Vagina (tissue), 2 donors: Measurements from ENCODE around the gene IQUB. TPM values are rescaled to one million over a fixed set of nuclear protein-coding genes. Genes with fewer than 3 reads are reported as not detected.

Experiments
- DNase-seq, 2 donors: peaks; one replicate each; pipeline ENCODE4 v3.0.0-alpha.2; 2017; ENCODE audit errors: extremely low spot score in 2 of 2
- H3K27ac ChIP-seq: fragments of 200-600 bp; sonication (generic); one replicate; pipeline ENCODE4 v1.5.1; 2019
- H3K27me3 ChIP-seq: fragments of 200-600 bp; sonication (generic); one replicate; pipeline ENCODE4 v1.5.1; 2019
- H3K36me3 ChIP-seq, 2 donors: fragments of 200-600 bp; sonication (generic); one replicate each; pipeline ENCODE4 v1.5.1; 2017 to 2019
- H3K4me1 ChIP-seq: fragments of 200-600 bp; sonication (generic); one replicate; pipeline ENCODE4 v1.5.1; 2019
- H3K4me3 ChIP-seq, 2 donors: fragments of 200-600 bp; sonication (generic); 1 replicate in 1 of 2; 2 replicates in 1 of 2; pipeline ENCODE4 v1.5.1; 2016 to 2019
- H3K9me3 ChIP-seq: fragments of 200-600 bp; sonication (generic); one replicate; pipeline ENCODE4 v1.5.1; 2019
- POLR2A ChIP-seq, 2 donors: fragments of 450-650 bp; IDR thresholded peaks; one replicate each; pipeline ENCODE4 v1.6.1; 2017; ENCODE audit warnings: antibody characterized with exemption in 2 of 2, mild to moderate bottlenecking in 2 of 2, moderate library complexity in 2 of 2
- POLR2AphosphoS5 ChIP-seq, 2 donors: sonication (generic); formaldehyde crosslinking; IDR thresholded peaks; one replicate each; pipeline ENCODE4 v1.9.0; 2017; ENCODE audit warnings: antibody characterized with exemption in 2 of 2, mild to moderate bottlenecking in 2 of 2, low read depth in 1 of 2; ENCODE audit not compliant: insufficient read depth in 1 of 2
- intact Hi-C: fragments of 100-400 bp; cut with DNase I; formaldehyde crosslinking; loops from one replicate; pipeline ENCODE4 v1.15.1; 2023
- total RNA-seq: library from RNA; depleted of rRNA; stranded (reverse); fragments of >200 nt; gene quantifications from one replicate; pipeline ENCODE4 v1.2.3, GENCODE V29; 2016
- TF ChIP-seq, protein P1 (sequence below), 3 experiments: fragments of 450-650 bp in 2 of 3; fragments of 200-600 bp in 1 of 3; sonication (generic) in 1 of 3; IDR thresholded peaks; one replicate each; pipeline ENCODE4 v1.5.1; 2017 to 2019; ENCODE audit warnings: antibody characterized with exemption in 3 of 3, mild to moderate bottlenecking in 2 of 3, moderate library complexity in 2 of 3

Gene IQUB
- total RNA-seq, 1 donor from 2014 or later = 0.98 TPM

GRCh38 chr7:123433665-123434064, 100.7 kb downstream of the IQUB start:
- TF ChIP-seq POLR2AphosphoS5 (IDR thresholded peaks at IDR 0.05; ENCODE audit: insufficient read depth in 1 of 2, low read depth in 1 of 2) = no peak
- TF ChIP-seq, protein P1, sequence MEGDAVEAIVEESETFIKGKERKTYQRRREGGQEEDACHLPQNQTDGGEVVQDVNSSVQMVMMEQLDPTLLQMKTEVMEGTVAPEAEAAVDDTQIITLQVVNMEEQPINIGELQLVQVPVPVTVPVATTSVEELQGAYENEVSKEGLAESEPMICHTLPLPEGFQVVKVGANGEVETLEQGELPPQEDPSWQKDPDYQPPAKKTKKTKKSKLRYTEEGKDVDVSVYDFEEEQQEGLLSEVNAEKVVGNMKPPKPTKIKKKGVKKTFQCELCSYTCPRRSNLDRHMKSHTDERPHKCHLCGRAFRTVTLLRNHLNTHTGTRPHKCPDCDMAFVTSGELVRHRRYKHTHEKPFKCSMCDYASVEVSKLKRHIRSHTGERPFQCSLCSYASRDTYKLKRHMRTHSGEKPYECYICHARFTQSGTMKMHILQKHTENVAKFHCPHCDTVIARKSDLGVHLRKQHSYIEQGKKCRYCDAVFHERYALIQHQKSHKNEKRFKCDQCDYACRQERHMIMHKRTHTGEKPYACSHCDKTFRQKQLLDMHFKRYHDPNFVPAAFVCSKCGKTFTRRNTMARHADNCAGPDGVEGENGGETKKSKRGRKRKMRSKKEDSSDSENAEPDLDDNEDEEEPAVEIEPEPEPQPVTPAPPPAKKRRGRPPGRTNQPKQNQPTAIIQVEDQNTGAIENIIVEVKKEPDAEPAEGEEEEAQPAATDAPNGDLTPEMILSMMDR (IDR thresholded peaks at IDR 0.05) = no peak
- TF ChIP-seq POLR2A (IDR thresholded peaks at IDR 0.05) = no peak
- H3K4me1 ChIP-seq = no peaks in the 10 kb centered on the region
- no peak overlapping the region for H3K4me3 ChIP-seq
- no peak for DNase-seq
- H3K27me3 ChIP-seq = no peaks in the 10 kb centered on the region
- H3K9me3 ChIP-seq = no peaks in the 10 kb centered on the region
- no peak overlapping the region for H3K27ac ChIP-seq
- H3K36me3 ChIP-seq = no peaks in the 10 kb centered on the region
- intact Hi-C loops = no loop called here

DNA sequence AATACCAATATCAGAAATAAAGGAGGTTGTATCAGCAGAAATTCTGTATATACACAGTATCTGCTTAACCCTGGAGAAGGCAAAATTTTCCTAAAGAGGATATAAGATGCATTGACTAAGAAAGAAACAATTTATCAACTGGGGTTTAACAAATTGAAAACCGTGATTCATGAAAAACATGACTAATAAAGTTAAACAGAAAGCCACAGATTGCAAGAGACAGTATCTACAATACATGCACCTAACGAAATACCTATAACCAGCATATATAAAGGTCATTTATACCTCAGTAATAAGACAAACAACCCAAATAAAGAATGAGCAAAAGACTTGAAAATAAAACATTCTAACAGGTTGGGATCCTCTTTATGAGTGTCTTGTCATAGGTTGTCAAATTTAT, 101.8 kb downstream of the IQUB start:
- intact Hi-C loops = no loop called here

GRCh38 chr7:123431075-123431614, 103.2 kb downstream of the IQUB start:
- no peaks in the 10 kb centered on the region for H3K36me3 ChIP-seq
- no peak for TF ChIP-seq POLR2A (IDR thresholded peaks at IDR 0.05)
- no peak for TF ChIP-seq POLR2AphosphoS5 (IDR thresholded peaks at IDR 0.05; ENCODE audit: insufficient read depth in 1 of 2, low read depth in 1 of 2)
- TF ChIP-seq, protein P1 (IDR thresholded peaks at IDR 0.05) = no peak
- H3K4me1 ChIP-seq = no peaks in the 10 kb centered on the region
- intact Hi-C loops = no loop called here
- DNase-seq = no peak
- H3K27ac ChIP-seq = no peak overlapping the region
- no peaks in the 10 kb centered on the region for H3K9me3 ChIP-seq
- H3K27me3 ChIP-seq = no peaks in the 10 kb centered on the region
- no peak overlapping the region for H3K4me3 ChIP-seq

More for the DNA sequence above, 101.8 kb downstream of the IQUB start:
- H3K9me3 ChIP-seq = no peaks in the 10 kb centered on the region
- DNase-seq = no peak
- no peaks in the 10 kb centered on the region for H3K27me3 ChIP-seq
- no peak overlapping the region for H3K27ac ChIP-seq
- no peaks in the 10 kb centered on the region for H3K4me1 ChIP-seq
- H3K36me3 ChIP-seq = no peaks in the 10 kb centered on the region
- TF ChIP-seq POLR2AphosphoS5 (IDR thresholded peaks at IDR 0.05; ENCODE audit: insufficient read depth in 1 of 2, low read depth in 1 of 2) (no peak), POLR2A (IDR thresholded peaks at IDR 0.05) (no peak)
- TF ChIP-seq, protein P1 (IDR thresholded peaks at IDR 0.05) = no peak
- H3K4me3 ChIP-seq = no peak overlapping the region

GRCh38 chr7:123425246-123425645, 109.1 kb downstream of the IQUB start:
- H3K27me3 ChIP-seq = no peaks in the 10 kb centered on the region
- no peaks in the 10 kb centered on the region for H3K4me1 ChIP-seq
- TF ChIP-seq POLR2AphosphoS5 (IDR thresholded peaks at IDR 0.05; ENCODE audit: insufficient read depth in 1 of 2, low read depth in 1 of 2) = no peak
- TF ChIP-seq, protein P1 (IDR thresholded peaks at IDR 0.05) = no peak
- TF ChIP-seq POLR2A (IDR thresholded peaks at IDR 0.05) = no peak
- DNase-seq = no peak
- H3K36me3 ChIP-seq = no peaks in the 10 kb centered on the region
- no peak overlapping the region for H3K27ac ChIP-seq
- no peak overlapping the region for H3K4me3 ChIP-seq
- intact Hi-C loops = no loop called here
- H3K9me3 ChIP-seq = no peaks in the 10 kb centered on the region

GRCh38 chr7:123424463-123424862, 109.9 kb downstream of the IQUB start:
- Histone ChIP-seq H3K4me3 (no peak overlapping the region), H3K27me3 (no peaks in the 10 kb centered on the region), H3K36me3 (no peaks in the 10 kb centered on the region), H3K4me1 (no peaks in the 10 kb centered on the region), H3K9me3 (no peaks in the 10 kb centered on the region), H3K27ac (no peak overlapping the region)
- intact Hi-C loops = no loop called here
- TF ChIP-seq, protein P1 (IDR thresholded peaks at IDR 0.05) = no peak
- TF ChIP-seq POLR2A (IDR thresholded peaks at IDR 0.05) (no peak), POLR2AphosphoS5 (IDR thresholded peaks at IDR 0.05; ENCODE audit: insufficient read depth in 1 of 2, low read depth in 1 of 2) (no peak)
- DNase-seq = no peak
